ENCODE results near the gene RHBDF1. TPM values are rescaled to one million over a fixed set of nuclear protein-coding genes. Genes with fewer than 3 reads are reported as not detected.

The RHBDF1 gene
- total and polyA plus RNA-seq, 2 of the 13 experiments (the other 11 are each of a cell fraction or from before 2014, with no cell fraction given) = 5.4 to 26.9 TPM

- TF ChIP-seq PTBP1 (IDR thresholded peaks at IDR 0.05; ENCODE audit: low read depth, low read length, poor library complexity, severe bottlenecking) = no peak
- TF ChIP-seq NR2F1 (CRISPR knock-in tag; IDR thresholded peaks at IDR 0.05) = 0 out of 4 replicates have a peak, but pooled peaks of 1 of the 2 experiments have one; percentile 48
- no peak for TF ChIP-seq THRA (CRISPR knock-in tag; IDR thresholded peaks at IDR 0.05; ENCODE audit: borderline replicate concordance)
- no peak for TF ChIP-seq SRF (IDR thresholded peaks at IDR 0.05; ENCODE audit: low read depth, low read length)
- no peak for TF ChIP-seq ZNF33B (CRISPR knock-in tag; IDR thresholded peaks at IDR 0.05)
- TF ChIP-seq RERE (CRISPR knock-in tag; IDR thresholded peaks at IDR 0.05; ENCODE audit: low read depth) = no peak
- TF ChIP-seq ZNF572 (CRISPR knock-in tag; IDR thresholded peaks at IDR 0.05) = no peak
- TF ChIP-seq NFYC (CRISPR knock-in tag; IDR thresholded peaks at IDR 0.05) = no peak
- TF ChIP-seq ZNF431 (CRISPR knock-in tag; IDR thresholded peaks at IDR 0.05; ENCODE audit: borderline replicate concordance, low read depth) = peak; percentile 31; the same call in 1 of the 2 replicates
- TF ChIP-seq CBFB (CRISPR knock-in tag; IDR thresholded peaks at IDR 0.05) = no peak
- TF ChIP-seq NBN (conservative IDR thresholded peaks at IDR 0.05) = no peak
- peak; percentile 24; the same call in 1 of the 2 replicates for TF ChIP-seq NCOR1 (IDR thresholded peaks at IDR 0.05; ENCODE audit: borderline replicate concordance, low read length)
Observed at GRCh38 chr16:75580-76501, 3.4 kb upstream of the RHBDF1 start (continued).

All from HepG2 (cell line).